HG02642 (cell line): ENCODE data around the gene TTC24.
"Not testable (repeated sequence)": the region's sequence is repeated elsewhere in the genome, so short reads cannot be mapped to it uniquely, and the experiment has no call there.

ENCODE experiments used
- ATAC-seq: cut with Tn5 transposase; IDR thresholded peaks from one replicate; pipeline ENCODE4 v1.9.1; 2021; ENCODE audit warnings: mild to moderate bottlenecking; ENCODE audit not compliant: unreplicated experiment, poor library complexity

The TTC24 gene

DNA sequence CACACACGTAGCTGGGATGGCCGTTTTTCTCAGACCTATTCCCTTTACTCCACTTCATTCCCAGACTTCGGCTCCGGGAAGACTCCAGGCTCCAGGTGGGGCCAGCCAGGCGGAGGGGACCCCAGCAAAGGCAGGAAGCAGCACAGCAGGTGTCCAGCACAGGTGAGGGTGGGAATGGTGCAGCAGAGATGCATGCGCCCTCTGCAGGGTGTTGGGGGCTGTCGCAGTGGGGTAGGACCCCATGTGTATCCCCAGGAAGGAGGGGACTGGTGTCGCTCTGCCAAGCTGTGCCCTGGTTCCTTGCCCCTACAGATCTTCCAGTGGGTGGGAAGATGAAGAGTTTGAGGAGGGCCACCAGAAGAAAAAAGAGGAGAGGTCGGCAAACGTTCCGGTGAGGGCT lies 5.3 kb downstream of the TTC24 start:
- no peak for ATAC-seq

GRCh38 chr1:156586323-156586722 lies 6.8 kb downstream of the TTC24 start:
- ATAC-seq = no peak

DNA sequence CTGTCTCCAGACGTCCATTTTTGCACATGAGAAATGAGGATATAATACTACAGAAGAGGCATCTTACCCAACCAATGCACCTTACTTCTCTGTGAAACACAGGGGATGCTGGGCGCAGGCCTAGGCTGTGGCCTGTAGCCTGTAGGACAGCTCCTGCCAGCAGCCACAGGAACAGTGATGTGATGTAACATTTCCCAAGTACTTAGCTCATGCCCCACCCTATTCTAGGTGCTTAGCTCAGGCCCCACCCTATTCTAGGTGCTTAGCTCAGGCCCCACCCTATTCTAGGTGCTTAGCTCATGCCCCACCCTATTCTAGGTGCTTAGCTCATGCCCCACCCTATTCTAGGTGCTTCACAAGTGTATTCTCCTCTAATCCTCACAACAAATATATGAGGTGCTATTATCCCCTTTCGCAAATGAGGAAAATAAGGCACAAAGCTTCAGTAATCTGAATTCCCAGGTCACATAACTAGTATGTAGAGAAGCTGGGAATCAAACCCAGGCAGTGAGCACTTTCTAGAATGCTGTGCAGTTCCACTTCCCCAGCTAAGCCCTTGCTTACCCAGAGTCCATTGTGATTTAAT lies 7.5 kb downstream of the TTC24 start:
- ATAC-seq = no peak

- not testable (repeated sequence) for ATAC-seq
Measured at GRCh38 chr1:156587927-156588326, 8.4 kb downstream of the TTC24 start.

DNA sequence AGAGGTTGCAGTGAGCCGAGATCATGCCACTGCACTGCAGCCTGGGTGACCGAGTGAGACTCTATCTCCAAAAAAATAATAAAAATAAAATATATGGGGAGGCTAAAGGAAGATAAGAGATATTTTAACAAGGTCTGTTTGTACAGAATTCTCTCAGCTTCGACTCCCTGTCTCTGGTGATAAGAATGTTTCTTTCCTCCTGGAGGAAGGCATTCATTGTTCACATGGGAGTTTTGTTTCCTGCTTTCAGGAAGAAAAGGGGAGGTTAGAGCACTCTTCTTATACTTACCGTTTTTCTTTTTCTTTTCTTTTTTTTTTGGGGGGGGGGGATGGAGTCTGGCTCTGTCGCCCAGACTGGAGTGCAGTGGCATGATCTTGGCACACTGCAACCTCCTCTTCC lies 10.0 kb downstream of the TTC24 start:
- ATAC-seq = no peak

GRCh38 chr1:156590326-156591180 lies 11.0 kb downstream of the TTC24 start:
- no peak for ATAC-seq

DNA sequence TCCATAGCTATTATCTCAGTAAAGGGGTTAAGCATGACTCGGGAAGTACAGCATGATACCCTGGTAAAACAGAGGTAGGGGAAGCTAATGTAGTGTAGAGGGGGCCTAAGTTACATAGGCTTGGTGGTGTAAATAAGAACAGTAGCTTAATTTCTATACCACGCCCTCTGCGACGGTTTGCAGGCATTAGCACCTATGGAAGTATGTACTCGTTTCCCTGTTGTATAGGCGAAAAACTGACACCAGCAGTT lies 11.6 kb downstream of the TTC24 start:
- ATAC-seq = peak; percentile 10

- peak; percentile 92 for ATAC-seq
Measured at GRCh38 chr1:156591432-156592157, 12.1 kb downstream of the TTC24 start, which contains the start of gene NAXE. TSS of gene NAXE (plus strand) at chr1:156591776. CDS start at chr1:156591805, 29 bp downstream.

GRCh38 chr1:156592158-156592909 lies 12.8 kb downstream of the TTC24 start:
- ATAC-seq = no peak

- no peak for ATAC-seq
Measured at GRCh38 chr1:156592910-156593660, 13.6 kb downstream of the TTC24 start.

GRCh38 chr1:156593661-156593989 lies 14.1 kb downstream of the TTC24 start:
- no peak for ATAC-seq

- no peak for ATAC-seq
Measured at GRCh38 chr1:156594190-156594589, 14.7 kb downstream of the TTC24 start.

DNA sequence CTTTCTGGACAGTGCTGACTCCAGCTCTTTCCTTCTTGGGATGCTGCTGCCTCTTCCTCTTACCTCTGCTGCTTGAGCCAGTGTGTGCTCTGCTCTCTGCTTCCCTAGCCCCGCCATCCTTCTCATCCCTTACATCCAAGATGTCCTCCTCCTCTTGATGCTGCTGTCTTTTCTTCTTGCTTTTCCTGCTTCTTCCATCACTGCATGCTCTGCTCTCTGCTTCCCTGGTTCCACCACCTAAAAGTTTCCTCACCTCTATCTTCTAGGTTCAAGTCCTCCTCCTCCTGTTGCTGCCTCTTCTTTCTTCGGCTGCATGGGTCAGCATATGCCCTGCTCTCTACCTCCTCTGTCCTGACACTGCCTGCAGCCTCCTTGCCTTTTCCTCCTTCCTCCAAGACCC lies 15.5 kb downstream of the TTC24 start:
- no peak for ATAC-seq

GRCh38 chr1:156596426-156596825 lies 16.9 kb downstream of the TTC24 start:
- no peak for ATAC-seq

- ATAC-seq = no peak
Measured at GRCh38 chr1:156598125-156598524, 18.6 kb downstream of the TTC24 start.

GRCh38 chr1:156598731-156599432 lies 19.4 kb downstream of the TTC24 start:
- ATAC-seq = no peak

DNA sequence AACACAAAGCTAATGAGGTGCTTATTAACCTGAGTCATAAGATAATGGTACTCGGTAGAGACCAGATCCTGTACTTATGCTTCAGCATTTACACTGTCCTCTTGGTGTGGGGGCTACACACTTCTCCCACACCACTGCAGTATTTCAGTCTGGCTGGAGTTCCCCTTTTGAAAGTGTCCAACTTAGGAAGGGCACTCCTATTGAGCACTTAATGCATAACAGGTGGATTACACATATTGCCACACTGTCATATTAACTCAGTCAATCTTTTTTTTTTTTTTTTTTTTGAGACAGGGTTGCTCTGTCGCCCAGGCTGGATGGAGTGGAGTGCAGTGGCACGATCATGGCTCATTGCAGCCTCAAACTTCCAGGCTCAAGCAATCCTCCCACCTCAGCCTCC lies 20.3 kb downstream of the TTC24 start:
- no peak for ATAC-seq

- ATAC-seq = no peak
Measured at GRCh38 chr1:156600733-156601121, 21.2 kb downstream of the TTC24 start.

DNA sequence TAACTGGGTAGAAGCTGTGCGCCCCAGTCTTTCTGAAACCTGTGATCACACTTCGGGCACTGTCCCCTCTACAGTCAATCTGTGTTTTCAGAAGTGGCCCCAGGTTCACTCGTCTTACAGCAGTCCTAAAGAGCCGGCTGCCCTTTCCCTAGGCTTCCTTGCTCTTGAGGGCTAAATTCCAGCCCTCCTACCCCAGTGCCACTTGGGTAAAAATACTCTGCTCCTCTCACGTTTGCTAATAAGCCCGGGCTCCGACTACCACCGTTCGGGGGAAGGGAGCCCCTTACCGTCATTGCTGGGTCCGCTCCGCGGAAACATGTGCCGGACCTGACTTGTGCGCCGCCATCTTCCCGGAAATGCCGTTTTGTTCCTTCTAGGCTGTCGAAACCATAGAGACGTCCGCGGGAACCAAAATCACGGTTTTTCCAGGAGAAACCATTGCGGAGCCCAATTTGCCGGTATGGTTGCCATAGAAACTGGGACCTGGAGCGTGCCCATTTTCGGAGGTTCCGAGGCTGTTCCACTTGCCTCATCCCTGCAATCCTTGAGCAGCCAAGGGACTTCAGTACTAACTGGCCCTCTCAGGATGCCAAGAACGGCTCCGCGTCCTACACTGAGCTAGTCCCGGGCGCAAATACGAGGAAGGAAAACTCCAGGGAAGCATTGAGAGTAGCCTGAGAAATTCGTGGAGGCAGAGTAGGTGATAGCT lies 21.8 kb downstream of the TTC24 start, which contains the start of gene GPATCH4:
Gene GPATCH4, minus strand, starts transcription at position 358 of the 709 bp plus-strand sequence.
- ATAC-seq = peak; percentile 60
